HL-60 (cell line): Measurements from ENCODE around the gene FUCA2.

Experiments
- CTCF ChIP-seq: IDR thresholded peaks from one replicate; pipeline ENCODE4 v1.5.1; 2011; ENCODE audit warnings: low read length, control low read depth, inconsistent platforms; ENCODE audit not compliant: insufficient read depth
- POLR2AphosphoS5 ChIP-seq: IDR thresholded peaks from 2 replicates; pipeline ENCODE4 v1.6.1; 2012; ENCODE audit warnings: low read depth

GRCh38 chr6:143490775-143491174 lies 20.7 kb downstream of the FUCA2 start:
- TF ChIP-seq CTCF (no peak), POLR2AphosphoS5 (no peak)
